Neural crest cell (in vitro differentiated cells): ENCODE data around the gene ADAMTS17. TPM values are rescaled to one million over a fixed set of nuclear protein-coding genes. Genes with fewer than 3 reads are reported as not detected.

ENCODE experiments used
- DNase-seq: peaks from one replicate; pipeline ENCODE4 v3.0.0; 2021; ENCODE audit warnings: low read depth, mixed read lengths, low spot score
- H3K27ac Mint-ChIP-seq: one replicate; pipeline ENCODE4 v1.8.0; 2021; ENCODE audit warnings: mild to moderate bottlenecking, mixed read lengths; ENCODE audit not compliant: unreplicated experiment
- H3K27me3 Mint-ChIP-seq: 2 replicates; pipeline ENCODE4 v1.8.0; 2021; ENCODE audit warnings: low read depth, mild to moderate bottlenecking, mixed read lengths
- H3K36me3 Mint-ChIP-seq: 2 replicates; pipeline ENCODE4 v1.8.0; 2021; ENCODE audit warnings: low read depth, mild to moderate bottlenecking, mixed read lengths
- H3K4me1 Mint-ChIP-seq: 2 replicates; pipeline ENCODE4 v1.8.0; 2021; ENCODE audit warnings: mixed read lengths
- H3K4me3 Mint-ChIP-seq: one replicate; pipeline ENCODE4 v1.8.0; 2021; ENCODE audit warnings: mild to moderate bottlenecking, mixed read lengths
- H3K9me3 Mint-ChIP-seq: 2 replicates; pipeline ENCODE4 v1.8.0; 2021; ENCODE audit warnings: mixed read lengths
- CTCF ChIP-seq: fragments of 200-600 bp; sonication (generic); conservative IDR thresholded peaks from 2 replicates; pipeline ENCODE4 v1.5.0; 2021; ENCODE audit warnings: antibody characterized with exemption, mild to moderate bottlenecking
- total RNA-seq: library from RNA; stranded (reverse); gene quantifications from 2 replicates; pipeline ENCODE4 v1.2.1, GENCODE V29; 2021

Gene ADAMTS17
- total RNA-seq, 1 donor from 2014 or later: 2.3 TPM

- no peaks in the 10 kb centered on the region for H3K36me3 Mint-ChIP-seq
- no peaks in the 10 kb centered on the region for H3K27me3 Mint-ChIP-seq
- no peak overlapping the region for H3K4me3 Mint-ChIP-seq
- DNase-seq: no peak
- H3K9me3 Mint-ChIP-seq: peaks cover 2% of the 10 kb centered on the region
- TF ChIP-seq CTCF: no peak
- no peak overlapping the region for H3K27ac Mint-ChIP-seq
- peaks cover 19% of the 10 kb centered on the region for H3K4me1 Mint-ChIP-seq
Observed at GRCh38 chr15:99993681-99994131, 348.1 kb downstream of the ADAMTS17 start.

GRCh38 chr15:99993262-99993661, 348.5 kb downstream of the ADAMTS17 start:
- Mint-ChIP-seq H3K4me1 (peaks cover 17% of the 10 kb centered on the region), H3K9me3 (peaks cover 2% of the 10 kb centered on the region), H3K36me3 (peaks cover under 1% of the 10 kb centered on the region), H3K4me3 (no peak overlapping the region), H3K27me3 (no peaks in the 10 kb centered on the region), H3K27ac (no peak overlapping the region)
- TF ChIP-seq CTCF: no peak
- DNase-seq: no peak

- H3K4me3 Mint-ChIP-seq: no peak overlapping the region
- peaks cover 2% of the 10 kb centered on the region for H3K9me3 Mint-ChIP-seq
- H3K27me3 Mint-ChIP-seq: no peaks in the 10 kb centered on the region
- peaks cover 17% of the 10 kb centered on the region for H3K4me1 Mint-ChIP-seq
- TF ChIP-seq CTCF: no peak
- no peak for DNase-seq
- H3K36me3 Mint-ChIP-seq: peaks cover 2% of the 10 kb centered on the region
- no peak overlapping the region for H3K27ac Mint-ChIP-seq
Observed at GRCh38 chr15:99992611-99993231, 349.1 kb downstream of the ADAMTS17 start.

- DNase-seq: no peak
- H3K9me3 Mint-ChIP-seq: peaks cover 2% of the 10 kb centered on the region
- H3K27me3 Mint-ChIP-seq: no peaks in the 10 kb centered on the region
- H3K36me3 Mint-ChIP-seq: peaks cover 2% of the 10 kb centered on the region
- H3K4me3 Mint-ChIP-seq: no peak overlapping the region
- no peak for TF ChIP-seq CTCF
- peak overlapping the region; percentile 64 for H3K27ac Mint-ChIP-seq
- peaks cover 28% of the 10 kb centered on the region for H3K4me1 Mint-ChIP-seq
Observed at GRCh38 chr15:99989095-99989494, 352.7 kb downstream of the ADAMTS17 start.

- H3K4me3 Mint-ChIP-seq: no peak overlapping the region
- TF ChIP-seq CTCF: no peak
- H3K4me1 Mint-ChIP-seq: peaks cover 42% of the 10 kb centered on the region
- H3K27ac Mint-ChIP-seq: no peak overlapping the region
- no peaks in the 10 kb centered on the region for H3K27me3 Mint-ChIP-seq
- DNase-seq: no peak
- H3K9me3 Mint-ChIP-seq: peaks cover 2% of the 10 kb centered on the region
- peaks cover 2% of the 10 kb centered on the region for H3K36me3 Mint-ChIP-seq
Observed at GRCh38 chr15:99987701-99988100, 354.1 kb downstream of the ADAMTS17 start.
